GM18951 (cell line): ENCODE results near the gene PLOD2.
"Not testable (repeated sequence)": the region's sequence is repeated elsewhere in the genome, so short reads cannot be mapped to it uniquely, and the experiment has no call there.

Source experiments
- POLR2A ChIP-seq: IDR thresholded peaks from 4 replicates; pipeline ENCODE4 v1.6.1; 2011; ENCODE audit warnings: mild to moderate bottlenecking; ENCODE audit not compliant: insufficient read length, insufficient read depth; ENCODE audit errors: extremely low read depth
- in situ Hi-C: fragments of 300-500 bp; cut with MboI; formaldehyde crosslinking; loops from one replicate; pipeline ENCODE4 v1.12.0; 2022; ENCODE audit warnings: low sequenced_read_pairs, mixed read lengths, inconsistent platforms; ENCODE audit not compliant: unreplicated experiment

The PLOD2 gene

DNA sequence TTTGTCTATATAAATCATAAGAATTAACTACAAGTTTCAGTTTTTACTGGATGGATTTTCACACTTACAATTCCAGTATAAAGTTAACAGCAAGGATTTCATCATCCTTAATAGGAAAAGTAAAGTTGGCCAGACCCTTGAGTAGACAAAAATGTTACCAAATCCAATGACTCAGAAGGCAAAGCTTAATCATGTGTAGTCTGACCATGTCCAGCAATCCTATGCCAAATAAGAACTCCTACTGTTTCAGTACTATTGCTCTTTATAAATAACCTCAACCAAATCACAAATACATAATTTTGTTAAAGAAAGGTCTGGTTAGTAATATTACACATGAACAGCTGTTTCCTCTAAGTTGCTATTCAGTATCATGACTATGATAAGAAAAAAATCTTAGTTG lies 35.0 kb downstream of the PLOD2 start:
- in situ Hi-C loops, result no loop called here
- TF ChIP-seq POLR2A, result no peak

DNA sequence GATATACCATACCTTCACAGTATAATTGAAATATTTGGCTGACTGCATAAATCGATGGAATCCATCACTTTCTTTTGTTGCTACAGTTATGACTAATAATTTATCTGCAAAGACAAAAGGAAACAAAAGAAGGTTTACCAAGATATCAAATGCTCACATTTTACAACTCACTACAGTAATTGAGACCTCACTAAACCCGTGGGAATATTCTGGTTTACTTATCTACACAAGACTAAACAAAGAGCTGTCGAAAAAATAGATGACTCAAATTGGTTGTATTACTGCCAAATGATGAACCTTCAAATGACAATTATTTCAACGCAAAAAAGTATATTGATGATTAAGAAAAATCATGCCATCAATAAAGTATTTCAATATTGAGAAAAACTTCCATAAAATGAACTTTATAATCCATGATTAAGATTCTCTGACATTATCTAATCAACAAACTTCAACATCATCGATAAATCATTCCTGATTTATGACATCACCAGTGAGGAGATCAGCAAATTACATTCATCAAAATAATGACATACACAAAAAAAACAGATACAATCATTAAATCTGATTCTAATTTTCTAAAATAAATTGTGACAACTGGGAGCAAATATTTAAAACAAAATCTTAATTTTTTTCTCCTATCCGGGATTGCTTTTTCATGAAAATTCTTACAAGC lies 36.7 kb downstream of the PLOD2 start:
- no peak for TF ChIP-seq POLR2A

DNA sequence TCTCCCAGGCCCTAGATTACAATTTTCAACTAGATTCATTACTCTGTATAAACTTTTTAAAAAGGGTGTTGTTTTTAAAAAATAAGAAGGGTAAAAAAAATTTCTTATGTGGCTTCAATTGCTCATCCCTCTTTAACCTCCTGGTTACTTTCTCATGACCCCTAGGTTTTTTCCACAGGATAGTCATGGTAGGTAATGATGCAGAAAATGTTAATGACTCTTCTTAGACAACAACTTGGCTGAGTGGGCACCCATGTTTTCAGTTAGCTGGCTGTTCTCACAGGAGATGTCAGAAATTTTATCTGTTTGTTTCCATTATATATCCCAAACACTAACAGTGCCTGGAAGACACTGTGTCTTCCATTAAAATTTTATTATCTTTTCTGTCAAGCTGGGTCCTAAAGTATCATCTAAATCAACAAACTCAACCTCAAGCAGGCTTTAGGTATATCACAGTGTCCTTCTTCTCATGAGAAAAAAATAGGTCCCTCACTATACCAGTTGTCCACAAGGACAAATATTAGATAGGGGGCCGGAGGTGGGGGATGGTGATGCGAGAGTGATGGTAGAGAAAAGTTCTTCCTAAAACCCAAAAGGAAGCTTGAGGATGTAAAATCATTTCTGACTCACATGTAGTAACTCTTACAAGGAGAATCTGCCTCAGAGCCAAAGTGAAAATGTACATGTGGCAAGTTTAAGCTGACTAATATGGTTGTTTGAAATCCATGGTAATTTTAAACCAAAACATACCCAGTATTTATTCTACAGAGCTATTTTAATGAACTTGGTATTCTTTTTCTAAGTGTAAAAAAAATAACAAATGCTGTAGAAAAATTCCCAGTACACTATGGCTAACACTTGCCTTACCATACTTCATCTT lies 43.3 kb downstream of the PLOD2 start:
- in situ Hi-C loops, result no loop called here
- TF ChIP-seq POLR2A, result no peak

More for the DNA sequence above, 36.7 kb downstream of the PLOD2 start:
- in situ Hi-C loops, result no loop called here

DNA sequence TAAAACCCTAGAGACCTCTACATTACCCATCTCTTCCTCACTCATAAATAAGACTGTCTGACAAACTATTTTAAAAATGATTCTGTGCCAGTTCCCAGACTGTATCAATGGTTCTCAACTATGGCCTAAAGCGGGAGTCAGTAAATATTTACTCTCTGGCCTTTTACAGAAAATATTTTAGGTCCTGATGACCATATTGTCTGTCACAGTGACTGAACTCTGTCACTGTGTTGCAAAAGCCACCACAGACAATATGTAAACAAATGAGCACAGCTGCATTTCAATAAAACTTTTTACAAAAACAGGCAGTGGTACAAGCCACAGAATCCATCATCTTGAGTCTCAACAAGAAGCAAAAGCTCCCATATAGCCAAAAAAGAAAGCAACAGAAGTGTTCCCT lies 45.4 kb downstream of the PLOD2 start:
- no peak for TF ChIP-seq POLR2A
- in situ Hi-C loops, result no loop called here

DNA sequence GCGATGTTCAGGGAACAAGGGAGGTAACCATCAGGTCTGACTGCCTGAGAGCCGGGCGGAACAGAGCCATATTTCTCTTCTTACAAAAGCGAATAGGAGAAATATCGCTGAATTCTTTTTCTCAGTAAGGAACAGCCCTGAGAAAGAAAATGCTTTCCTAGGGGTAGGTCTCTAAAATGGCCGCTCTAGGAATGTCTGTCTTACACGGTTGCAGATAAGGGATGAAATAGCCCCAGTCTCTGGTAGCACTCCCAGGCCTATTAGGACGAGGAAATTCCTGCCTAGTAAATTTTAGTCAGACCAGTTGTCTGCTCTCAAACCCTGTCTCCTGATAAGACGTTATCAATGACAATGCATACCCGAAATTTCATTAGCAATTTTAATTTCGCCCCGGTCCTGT lies 47.2 kb downstream of the PLOD2 start:
- in situ Hi-C loops, result not testable (repeated sequence)

DNA sequence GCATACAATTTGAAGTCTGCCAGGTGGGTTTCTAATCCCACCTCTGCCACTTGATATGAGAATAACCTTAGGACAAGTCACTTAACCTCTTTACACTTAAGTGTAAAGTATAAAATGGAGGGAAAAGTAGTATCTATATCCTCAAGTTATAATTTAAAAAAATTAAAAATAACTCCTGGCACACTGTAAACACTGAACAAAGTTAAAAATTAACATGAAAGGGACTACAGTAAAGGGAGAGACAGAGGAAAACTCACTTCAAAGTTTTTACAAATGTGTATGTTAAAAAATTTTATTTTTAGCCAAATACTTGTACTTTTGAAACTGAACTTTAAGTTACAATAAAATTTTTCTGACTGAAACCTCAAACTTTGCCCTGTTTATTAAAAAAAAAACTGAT lies 49.6 kb downstream of the PLOD2 start:
- in situ Hi-C loops, result no loop called here
- no peak for TF ChIP-seq POLR2A

DNA sequence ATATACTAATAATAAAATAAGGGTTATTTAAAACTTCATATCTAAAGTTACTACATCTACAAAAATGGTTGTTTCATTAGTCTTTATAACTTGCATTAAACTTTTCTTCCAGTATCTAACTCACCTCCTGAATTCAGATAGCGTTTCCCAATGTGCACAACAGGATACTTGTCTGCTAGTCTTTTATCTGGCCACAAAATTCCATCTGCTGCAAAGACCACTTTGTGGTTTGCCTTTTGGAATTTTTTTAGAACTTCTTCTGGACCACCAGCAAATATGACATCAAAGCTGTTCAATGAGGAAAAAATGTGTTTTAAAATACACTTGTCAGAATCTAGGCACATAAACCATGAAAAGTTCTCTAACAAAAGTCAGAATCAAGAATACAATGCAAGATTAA lies 50.8 kb downstream of the PLOD2 start:
- TF ChIP-seq POLR2A, result no peak
- in situ Hi-C loops, result no loop called here

DNA sequence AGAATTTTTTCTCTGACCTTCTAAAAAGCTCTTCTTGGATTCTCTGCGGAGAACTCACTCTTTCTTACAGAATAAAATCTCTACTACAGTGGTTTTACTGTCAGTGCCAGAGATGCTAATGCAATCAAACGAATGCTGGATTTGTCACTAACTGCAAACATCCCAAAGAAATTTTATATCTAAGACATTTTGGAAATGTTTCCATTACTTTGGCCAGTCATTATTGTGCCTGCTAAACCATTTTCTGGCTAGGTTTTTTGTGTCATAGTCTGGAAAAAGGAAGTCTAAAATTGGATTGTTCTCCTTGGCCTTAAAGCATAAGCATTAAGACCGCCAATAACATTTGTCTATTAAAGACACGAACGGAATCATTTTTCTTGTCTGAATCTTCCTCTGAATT lies 54.0 kb downstream of the PLOD2 start:
- no peak for TF ChIP-seq POLR2A
- in situ Hi-C loops, result no loop called here

DNA sequence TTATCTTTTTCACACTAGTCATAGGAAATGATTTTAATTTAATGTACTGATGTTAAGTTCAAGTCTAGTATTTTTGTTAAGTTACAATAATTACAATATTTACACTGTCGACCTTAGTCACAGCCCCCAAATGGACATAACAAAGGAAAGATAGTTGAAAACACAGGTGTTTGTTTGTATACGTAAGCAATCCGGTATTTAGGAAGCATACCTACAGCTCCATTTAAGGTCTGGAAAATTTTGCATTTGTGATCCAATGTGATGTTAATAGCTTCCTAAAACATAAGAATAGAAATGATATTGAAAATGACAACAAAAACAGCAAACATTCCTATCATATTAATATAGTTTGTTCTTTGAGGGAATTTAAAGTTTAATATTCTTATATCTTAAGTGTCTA lies 56.9 kb downstream of the PLOD2 start:
- in situ Hi-C loops, result no loop called here

DNA sequence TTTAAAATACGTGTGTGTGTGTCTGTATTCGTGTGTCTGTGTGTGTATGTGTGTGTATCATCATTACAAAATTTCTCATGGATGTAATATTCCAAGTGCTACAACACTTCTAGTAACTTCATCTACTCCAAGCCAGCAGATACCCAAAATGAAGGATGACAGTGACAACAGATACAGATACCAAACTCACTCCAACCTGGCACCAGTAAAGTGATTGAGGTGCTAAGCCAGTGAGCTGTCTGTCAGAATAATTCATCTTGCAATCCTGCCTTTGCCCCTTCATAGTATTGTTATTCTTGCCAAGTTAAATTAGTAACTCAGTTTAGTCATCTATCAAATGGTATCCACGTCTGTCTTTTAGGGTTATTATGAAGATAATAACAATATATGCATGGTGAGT lies 58.1 kb downstream of the PLOD2 start:
- TF ChIP-seq POLR2A, result no peak
- in situ Hi-C loops, result no loop called here

More for the DNA sequence above, 56.9 kb downstream of the PLOD2 start:
- TF ChIP-seq POLR2A, result no peak

DNA sequence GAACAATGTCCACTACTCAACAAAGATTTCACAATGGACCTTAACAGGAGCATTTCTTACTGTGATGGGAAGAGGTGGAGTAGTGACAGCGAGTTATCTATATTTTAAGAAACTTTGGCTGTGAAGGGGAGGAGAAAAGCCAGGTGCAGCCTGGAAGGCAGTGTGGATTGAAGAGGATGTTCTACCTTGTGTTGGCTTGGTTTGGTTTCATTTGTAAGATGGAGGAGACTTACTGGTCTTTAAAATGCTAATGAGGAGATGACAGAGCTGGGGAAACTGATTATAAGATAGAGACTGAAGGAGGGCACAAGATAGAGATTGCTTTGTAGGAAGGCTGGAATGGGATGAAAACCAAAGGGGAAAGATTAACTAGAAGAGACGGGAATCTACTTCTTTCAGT lies 59.4 kb downstream of the PLOD2 start:
- no peak for TF ChIP-seq POLR2A
- in situ Hi-C loops, result no loop called here

DNA sequence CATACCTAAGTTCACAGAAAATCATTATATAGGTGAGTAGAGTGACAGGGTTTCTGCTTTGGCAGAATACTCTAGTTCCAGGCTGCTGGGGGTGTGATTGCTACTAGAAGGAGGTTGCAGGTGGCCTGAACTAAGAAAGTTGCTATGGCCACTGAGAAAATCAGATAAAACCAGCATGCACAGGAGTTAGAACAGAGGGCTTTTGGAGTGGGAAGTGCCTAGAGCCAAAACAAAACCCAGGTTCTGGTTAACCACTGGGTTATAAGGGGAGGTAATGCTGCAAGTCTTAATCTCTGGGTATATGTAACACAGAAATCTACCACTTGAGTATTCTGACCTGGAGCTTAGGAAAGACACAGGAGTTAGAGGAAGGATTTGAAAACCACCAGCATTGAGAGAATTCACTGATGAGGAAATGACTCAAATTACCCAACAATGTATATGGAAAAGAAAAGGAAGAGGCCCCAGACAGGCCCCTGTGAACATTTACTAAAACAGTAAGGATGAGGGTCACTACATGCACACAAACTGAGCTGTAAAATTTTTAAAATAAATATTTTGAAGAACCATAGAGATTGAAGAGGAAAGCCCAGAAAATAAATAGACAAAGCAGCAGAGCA lies 60.0 kb downstream of the PLOD2 start:
- in situ Hi-C loops, result no loop called here
- no peak for TF ChIP-seq POLR2A

DNA sequence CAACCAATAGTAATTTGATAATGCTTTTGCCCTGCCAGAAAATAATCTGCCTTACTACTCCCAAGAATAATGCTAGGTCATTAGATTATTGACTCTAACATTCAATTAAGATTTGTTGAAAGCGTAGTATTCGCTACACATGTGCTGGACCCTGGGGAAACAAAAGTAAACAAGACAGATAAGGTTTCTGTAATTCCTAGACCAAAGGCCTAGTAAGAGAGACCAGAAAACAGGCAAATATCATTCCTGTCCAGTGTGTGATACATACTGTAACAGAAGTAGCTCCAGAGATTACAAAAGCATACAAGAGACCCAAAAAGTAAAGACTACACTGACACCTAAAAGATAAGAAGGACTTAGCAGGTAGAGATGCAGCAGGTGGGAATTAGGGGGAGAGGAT lies 60.8 kb downstream of the PLOD2 start:
- in situ Hi-C loops, result no loop called here
- no peak for TF ChIP-seq POLR2A

DNA sequence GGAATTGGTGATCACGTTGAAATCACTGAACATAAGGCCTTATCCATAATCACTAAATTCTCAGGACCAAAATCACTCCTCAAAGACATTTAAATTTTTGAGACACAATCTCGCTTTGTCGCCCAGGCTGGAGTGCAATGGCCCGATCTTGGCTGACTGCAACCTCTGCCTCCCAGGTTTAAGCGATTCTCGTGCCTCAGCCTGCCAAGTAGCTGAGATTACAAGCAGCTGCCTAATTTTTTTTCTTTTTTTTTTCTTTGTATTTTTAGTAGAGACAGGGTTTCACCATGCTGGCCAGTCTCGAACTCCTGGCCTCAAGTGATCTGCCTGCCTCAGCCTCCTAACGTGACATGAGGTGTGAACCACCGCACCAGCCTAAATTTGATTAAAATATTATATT lies 61.7 kb downstream of the PLOD2 start:
- TF ChIP-seq POLR2A, result no peak
- in situ Hi-C loops, result no loop called here
